Fibroblast of lung (primary cell): ENCODE measurements around the gene S100A3. TPM values are rescaled to one million over a fixed set of nuclear protein-coding genes. Genes with fewer than 3 reads are reported as not detected.

Source experiments
- DNase-seq, 2 donors: peaks; one replicate each; pipeline versions ENCODE4 v3.0.0 to v3.0.0-alpha.2; 2010; ENCODE audit warnings: low read depth in 2 of 2
- H2AFZ ChIP-seq: 2 replicates; pipeline ENCODE4 v1.5.1; 2012; ENCODE audit warnings: low read length, control low read depth, inconsistent platforms
- H3K27ac ChIP-seq: 2 replicates; pipeline ENCODE4 v1.5.1; 2011; ENCODE audit warnings: low read length, control low read depth; ENCODE audit not compliant: insufficient read depth
- H3K27me3 ChIP-seq: 2 replicates; pipeline ENCODE4 v1.5.1; 2011; ENCODE audit warnings: mild to moderate bottlenecking, low read length; ENCODE audit not compliant: control insufficient read depth, insufficient read depth
- H3K36me3 ChIP-seq: 2 replicates; pipeline ENCODE4 v1.5.1; 2011; ENCODE audit warnings: low read length; ENCODE audit not compliant: control insufficient read depth, insufficient read depth
- H3K4me1 ChIP-seq: 2 replicates; pipeline ENCODE4 v1.5.1; 2011; ENCODE audit warnings: low read length; ENCODE audit not compliant: control insufficient read depth, insufficient read depth; ENCODE audit errors: extremely low read depth
- H3K4me2 ChIP-seq: 2 replicates; pipeline ENCODE4 v1.5.1; 2011; ENCODE audit warnings: low read length, control low read depth; ENCODE audit not compliant: insufficient read depth; ENCODE audit errors: extremely low read depth
- H3K4me3 ChIP-seq, 4 experiments: fragments of 200-600 bp in 1 of 4; sonication (generic) in 1 of 4; replicated peaks in 1 of 4; 2 replicates each; pipeline ENCODE4 v1.5.1; 2011 to 2016; ENCODE audit warnings: low read length in 4 of 4, low read depth in 3 of 4, mild to moderate bottlenecking in 3 of 4, control low read depth in 2 of 4, inconsistent platforms in 1 of 4, mixed read lengths in 1 of 4; ENCODE audit not compliant: insufficient read depth in 1 of 4; ENCODE audit errors: control extremely low read depth in 1 of 4
- H3K79me2 ChIP-seq: 2 replicates; pipeline ENCODE4 v1.5.1; 2012; ENCODE audit warnings: mild to moderate bottlenecking, low read length, inconsistent platforms; ENCODE audit not compliant: control insufficient read depth, insufficient read depth
- H3K9ac ChIP-seq: 2 replicates; pipeline ENCODE4 v1.5.1; 2011; ENCODE audit warnings: mild to moderate bottlenecking, low read length, control low read depth; ENCODE audit not compliant: insufficient read depth
- H3K9me3 ChIP-seq: 2 replicates; pipeline ENCODE4 v1.5.1; 2012; ENCODE audit warnings: low read depth, low read length; ENCODE audit not compliant: control insufficient read depth, insufficient read depth
- H4K20me1 ChIP-seq: 2 replicates; pipeline ENCODE4 v1.5.1; 2011; ENCODE audit warnings: low read length; ENCODE audit not compliant: control insufficient read depth, insufficient read depth; ENCODE audit errors: extremely low read depth
- EZH2 ChIP-seq: IDR thresholded peaks from 2 replicates; pipeline ENCODE4 v1.5.1; 2012; ENCODE audit warnings: low read length, control low read depth, mild to moderate bottlenecking; ENCODE audit errors: missing control alignments
- polyA plus RNA-seq, 2 donors: library from polyadenylated mRNA; depleted of rRNA in 1 of 2; stranded (reverse) in 1 of 2; unstranded in 1 of 2; fragments of >200 nt; gene quantifications; 2 replicates each; pipeline ENCODE4 v1.2.1, GENCODE V29; 2011 to 2012; ENCODE audit warnings: missing spikeins in 1 of 2
- total RNA-seq: library from RNA; depleted of rRNA; stranded (reverse); fragments of >200 nt; gene quantifications from 2 replicates; pipeline ENCODE4 v1.2.1, GENCODE V29; 2014
- TF ChIP-seq, protein P1 (sequence below), 2 donors: IDR thresholded peaks in 1 of 2; conservative IDR thresholded peaks in 1 of 2; 1 replicate in 1 of 2; 2 replicates in 1 of 2; pipeline ENCODE4 v1.5.1; 2011 to 2012; ENCODE audit warnings: low read length in 2 of 2, control low read depth in 1 of 2, inconsistent platforms in 1 of 2, low read depth in 1 of 2, mild to moderate bottlenecking in 1 of 2

Gene S100A3
- total and polyA plus RNA-seq, 2 donors (not counting 1 experiment from before 2014, with no cell fraction given), result 6.8 to 14.8 TPM

DNA sequence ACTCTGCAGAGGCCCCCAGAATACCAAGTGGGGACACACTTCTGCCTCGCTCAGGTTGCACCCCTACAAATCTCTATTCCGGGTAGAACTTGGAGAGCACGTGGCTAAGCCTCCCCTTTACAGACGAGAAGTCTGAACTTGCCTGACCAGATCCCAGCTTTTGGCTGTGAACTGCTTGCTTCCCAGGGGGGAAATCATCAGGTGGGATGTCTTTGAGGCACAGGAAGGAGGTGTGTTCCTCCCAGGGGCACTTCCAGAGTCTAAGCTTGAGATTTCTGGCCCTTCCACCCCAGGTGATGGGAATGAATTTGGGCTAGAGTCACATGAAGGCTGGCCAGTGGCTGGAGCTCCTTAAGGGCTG is 1.3 kb upstream of the S100A3 start:
- Histone ChIP-seq H3K27ac (no peak overlapping the region), H3K4me2 (no peak overlapping the region), H3K9ac (no peak overlapping the region), H3K4me3 (no peak overlapping the region), H3K79me2 (peaks cover 2% of the 10 kb centered on the region), H3K9me3 (no peaks in the 10 kb centered on the region), H3K36me3 (no peaks in the 10 kb centered on the region), H2AFZ (no peak overlapping the region), H3K4me1 (peaks cover 48% of the 10 kb centered on the region), H4K20me1 (no peaks in the 10 kb centered on the region), H3K27me3 (no peaks in the 10 kb centered on the region)
- no peak for DNase-seq
- TF ChIP-seq, protein P1, sequence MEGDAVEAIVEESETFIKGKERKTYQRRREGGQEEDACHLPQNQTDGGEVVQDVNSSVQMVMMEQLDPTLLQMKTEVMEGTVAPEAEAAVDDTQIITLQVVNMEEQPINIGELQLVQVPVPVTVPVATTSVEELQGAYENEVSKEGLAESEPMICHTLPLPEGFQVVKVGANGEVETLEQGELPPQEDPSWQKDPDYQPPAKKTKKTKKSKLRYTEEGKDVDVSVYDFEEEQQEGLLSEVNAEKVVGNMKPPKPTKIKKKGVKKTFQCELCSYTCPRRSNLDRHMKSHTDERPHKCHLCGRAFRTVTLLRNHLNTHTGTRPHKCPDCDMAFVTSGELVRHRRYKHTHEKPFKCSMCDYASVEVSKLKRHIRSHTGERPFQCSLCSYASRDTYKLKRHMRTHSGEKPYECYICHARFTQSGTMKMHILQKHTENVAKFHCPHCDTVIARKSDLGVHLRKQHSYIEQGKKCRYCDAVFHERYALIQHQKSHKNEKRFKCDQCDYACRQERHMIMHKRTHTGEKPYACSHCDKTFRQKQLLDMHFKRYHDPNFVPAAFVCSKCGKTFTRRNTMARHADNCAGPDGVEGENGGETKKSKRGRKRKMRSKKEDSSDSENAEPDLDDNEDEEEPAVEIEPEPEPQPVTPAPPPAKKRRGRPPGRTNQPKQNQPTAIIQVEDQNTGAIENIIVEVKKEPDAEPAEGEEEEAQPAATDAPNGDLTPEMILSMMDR (conservative IDR thresholded peaks at IDR 0.05 in 1 of 2, IDR thresholded peaks at IDR 0.05 in 1 of 2; ENCODE audit: low read depth in 1 of 2, low read length in 2 of 2), result no peak
- no peak for TF ChIP-seq EZH2

DNA sequence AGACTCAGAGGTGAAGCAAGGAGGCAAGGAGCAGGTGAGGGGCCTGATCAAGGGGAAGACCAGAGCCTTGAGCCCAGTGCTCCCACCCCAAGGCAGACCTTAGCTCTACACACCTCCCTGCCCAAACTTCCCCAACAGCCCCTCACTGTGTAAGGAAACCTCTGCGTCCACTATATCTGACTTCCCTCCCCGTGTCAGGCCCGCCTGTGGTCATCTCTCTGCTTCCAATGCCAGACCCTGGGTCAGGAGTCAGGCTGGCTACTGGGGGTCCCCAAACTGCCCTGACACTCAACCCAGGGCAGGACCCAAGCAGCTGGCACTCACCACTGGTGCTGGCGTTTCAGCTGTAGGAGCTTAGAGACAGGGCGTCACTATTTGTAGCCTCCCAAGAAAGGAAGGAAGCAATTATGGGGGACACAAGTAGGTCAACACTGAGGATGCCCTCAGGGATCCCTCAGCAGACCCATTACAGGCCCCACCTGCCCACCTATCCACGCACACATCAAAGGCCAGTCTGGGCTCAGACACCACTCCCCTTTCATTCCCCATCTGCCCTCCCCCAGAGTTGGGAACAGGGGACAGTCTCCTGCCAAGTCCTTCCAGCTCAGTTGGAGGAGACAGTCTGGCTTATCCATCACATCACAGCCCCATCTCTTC is 811 bp upstream of the S100A3 start:
- Histone ChIP-seq H3K79me2 (peaks cover 2% of the 10 kb centered on the region), H3K4me2 (peak overlapping the region; percentile 56), H4K20me1 (no peaks in the 10 kb centered on the region), H3K27ac (peak overlapping the region; percentile 71), H3K9ac (no peak overlapping the region), H3K36me3 (no peaks in the 10 kb centered on the region), H3K9me3 (no peaks in the 10 kb centered on the region), H3K4me1 (peaks cover 52% of the 10 kb centered on the region), H3K4me3 (peak overlapping the region in 1 of 4 experiments; percentile 34), H2AFZ (no peak overlapping the region), H3K27me3 (no peaks in the 10 kb centered on the region)
- DNase-seq, result no peak
- TF ChIP-seq EZH2, result no peak
- TF ChIP-seq, protein P1 (conservative IDR thresholded peaks at IDR 0.05 in 1 of 2, IDR thresholded peaks at IDR 0.05 in 1 of 2; ENCODE audit: low read depth in 1 of 2, low read length in 2 of 2), result no peak

DNA sequence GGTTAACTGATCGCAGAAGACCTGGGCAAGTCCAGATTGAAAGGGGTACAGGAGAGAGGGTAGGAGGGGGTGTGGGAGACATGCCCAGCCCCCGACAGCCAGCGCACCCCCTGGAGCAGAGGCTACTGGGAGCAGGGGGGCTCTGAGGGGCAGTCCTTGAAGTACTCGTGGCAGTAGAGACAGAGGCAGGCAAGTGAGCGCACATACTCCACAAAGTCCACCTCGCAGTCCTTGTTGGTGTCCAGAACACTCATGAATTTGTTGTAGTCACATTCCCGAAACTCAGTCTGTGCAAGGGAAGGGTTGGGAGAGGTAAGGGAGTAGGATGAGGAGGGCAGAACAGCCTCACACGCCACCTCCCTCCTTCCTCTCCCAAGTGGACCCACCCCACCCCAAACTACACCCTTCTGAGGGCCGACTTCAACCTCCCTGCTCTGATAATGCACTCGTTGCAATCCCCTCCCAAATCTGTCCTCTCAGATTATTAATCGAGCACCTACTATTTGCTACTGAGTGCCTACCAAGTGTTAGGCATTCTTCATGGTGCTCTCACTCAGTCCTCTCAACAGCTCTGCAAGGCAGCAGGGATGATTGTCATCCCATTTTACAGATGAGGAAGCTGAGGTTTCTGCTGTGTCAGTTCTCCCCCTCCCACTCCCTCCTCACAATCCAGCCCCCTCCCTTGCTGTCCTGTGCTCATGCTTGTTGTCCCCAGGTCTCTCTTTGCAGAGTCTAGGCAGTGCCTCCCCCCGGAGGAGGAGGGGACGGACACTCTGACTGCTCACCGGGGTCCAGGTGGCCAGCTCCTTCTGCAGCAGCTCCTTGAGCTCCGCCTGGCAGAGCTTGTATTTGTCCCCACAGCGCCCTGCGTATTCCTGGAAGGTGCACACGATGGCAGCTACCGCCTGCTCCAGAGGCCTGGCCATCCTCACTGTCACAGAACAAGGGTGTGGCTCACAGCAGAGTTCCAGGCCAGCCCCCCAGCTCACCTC is 1.2 kb downstream of the S100A3 start:
- H3K4me2 ChIP-seq, result no peak overlapping the region
- no peaks in the 10 kb centered on the region for H4K20me1 ChIP-seq
- H3K9ac ChIP-seq, result no peak overlapping the region
- H3K79me2 ChIP-seq, result peaks cover 8% of the 10 kb centered on the region
- TF ChIP-seq EZH2, result no peak
- TF ChIP-seq, protein P1 (conservative IDR thresholded peaks at IDR 0.05 in 1 of 2, IDR thresholded peaks at IDR 0.05 in 1 of 2; ENCODE audit: low read depth in 1 of 2, low read length in 2 of 2), result no peak
- peak overlapping the region; percentile 71 for H3K27ac ChIP-seq
- H3K4me1 ChIP-seq, result peaks cover 41% of the 10 kb centered on the region
- DNase-seq, result no peak
- H3K27me3 ChIP-seq, result no peaks in the 10 kb centered on the region
- H3K9me3 ChIP-seq, result no peaks in the 10 kb centered on the region
- H3K36me3 ChIP-seq, result no peaks in the 10 kb centered on the region
- H2AFZ ChIP-seq, result no peak overlapping the region
- peak overlapping the region in 1 of 4 experiments; percentile 71 for H3K4me3 ChIP-seq
